Thyroid gland (tissue), 4 donors: ENCODE results near the gene TCF12.

Experiments
- POLR2A ChIP-seq, 2 donors: fragments of 450-650 bp; IDR thresholded peaks; one replicate each; pipeline ENCODE4 v1.6.1; 2017; ENCODE audit warnings: antibody characterized with exemption in 2 of 2, mild to moderate bottlenecking in 2 of 2, moderate library complexity in 1 of 2
- TF ChIP-seq, protein P1 (sequence below), 6 experiments: fragments of 200-600 bp in 3 of 6; fragments of 450-650 bp in 3 of 6; sonication (generic) in 3 of 6; IDR thresholded peaks; one replicate each; pipeline ENCODE4 v1.5.1; 2016 to 2019; ENCODE audit warnings: antibody characterized with exemption in 6 of 6, mild to moderate bottlenecking in 2 of 6, inconsistent platforms in 1 of 6, moderate library complexity in 1 of 6

DNA sequence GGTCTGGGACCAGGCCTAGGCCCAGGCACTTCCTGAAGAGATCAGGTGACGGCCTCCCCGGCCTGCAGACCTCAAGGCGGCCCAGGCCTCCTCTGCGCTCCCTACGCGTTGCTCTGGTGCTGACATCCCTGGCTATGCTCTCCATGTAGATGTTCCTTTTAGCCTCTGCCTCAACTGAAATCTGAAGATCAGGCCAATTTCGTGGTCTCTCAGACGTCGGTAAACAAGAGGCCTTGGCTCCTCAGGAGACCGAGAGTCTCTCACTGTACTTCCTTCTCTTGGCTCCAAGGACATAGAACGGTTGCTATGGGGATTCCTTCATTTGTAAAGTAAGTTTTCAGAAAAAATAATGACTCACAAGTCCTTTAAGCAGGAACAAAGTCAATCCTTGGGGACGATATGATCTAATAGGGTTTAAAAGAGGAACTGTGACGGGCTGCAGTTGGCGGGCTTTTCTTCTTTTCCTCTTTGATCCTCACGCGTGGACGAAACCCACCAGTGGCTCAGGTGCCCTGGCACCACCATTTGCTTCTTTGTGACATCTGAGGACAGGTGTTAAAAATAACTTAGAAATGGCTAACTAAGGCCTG is 402.3 kb downstream of the TCF12 start:
- TF ChIP-seq, protein P1, sequence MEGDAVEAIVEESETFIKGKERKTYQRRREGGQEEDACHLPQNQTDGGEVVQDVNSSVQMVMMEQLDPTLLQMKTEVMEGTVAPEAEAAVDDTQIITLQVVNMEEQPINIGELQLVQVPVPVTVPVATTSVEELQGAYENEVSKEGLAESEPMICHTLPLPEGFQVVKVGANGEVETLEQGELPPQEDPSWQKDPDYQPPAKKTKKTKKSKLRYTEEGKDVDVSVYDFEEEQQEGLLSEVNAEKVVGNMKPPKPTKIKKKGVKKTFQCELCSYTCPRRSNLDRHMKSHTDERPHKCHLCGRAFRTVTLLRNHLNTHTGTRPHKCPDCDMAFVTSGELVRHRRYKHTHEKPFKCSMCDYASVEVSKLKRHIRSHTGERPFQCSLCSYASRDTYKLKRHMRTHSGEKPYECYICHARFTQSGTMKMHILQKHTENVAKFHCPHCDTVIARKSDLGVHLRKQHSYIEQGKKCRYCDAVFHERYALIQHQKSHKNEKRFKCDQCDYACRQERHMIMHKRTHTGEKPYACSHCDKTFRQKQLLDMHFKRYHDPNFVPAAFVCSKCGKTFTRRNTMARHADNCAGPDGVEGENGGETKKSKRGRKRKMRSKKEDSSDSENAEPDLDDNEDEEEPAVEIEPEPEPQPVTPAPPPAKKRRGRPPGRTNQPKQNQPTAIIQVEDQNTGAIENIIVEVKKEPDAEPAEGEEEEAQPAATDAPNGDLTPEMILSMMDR (IDR thresholded peaks at IDR 0.05) = no peak
- no peak for TF ChIP-seq POLR2A (IDR thresholded peaks at IDR 0.05)
